H9 (cell line): ENCODE results near the gene DNAJB11. TPM values are rescaled to one million over a fixed set of nuclear protein-coding genes. Genes with fewer than 3 reads are reported as not detected.

ENCODE experiments used
- DNase-seq: peaks from one replicate; pipeline ENCODE4 v3.0.0-alpha.2; 2017
- H2AFZ ChIP-seq: one replicate; pipeline ENCODE4 v1.6.1; 2013; ENCODE audit warnings: mild to moderate bottlenecking, low read length, control low read depth, moderate library complexity
- H2AK5ac ChIP-seq: 2 replicates; pipeline ENCODE4 v1.6.1; 2013; ENCODE audit warnings: low read length, control low read depth, mixed read lengths; ENCODE audit not compliant: insufficient read length
- H2BK120ac ChIP-seq: one replicate; pipeline ENCODE4 v1.6.1; 2013; ENCODE audit warnings: low read depth, mild to moderate bottlenecking, low read length, control low read depth, inconsistent platforms; ENCODE audit not compliant: poor library complexity, severe bottlenecking
- H2BK12ac ChIP-seq: 2 replicates; pipeline ENCODE4 v1.6.1; 2013; ENCODE audit warnings: low read length, control low read depth, mixed read lengths, low read depth; ENCODE audit not compliant: insufficient read length
- H2BK15ac ChIP-seq: 2 replicates; pipeline ENCODE4 v1.6.1; 2013; ENCODE audit warnings: low read depth, low read length, control low read depth
- H2BK20ac ChIP-seq: one replicate; pipeline ENCODE4 v1.6.1; 2013; ENCODE audit warnings: low read depth, mild to moderate bottlenecking, low read length, control low read depth, inconsistent platforms; ENCODE audit not compliant: poor library complexity, severe bottlenecking
- H2BK5ac ChIP-seq: 2 replicates; pipeline ENCODE4 v1.6.1; 2013; ENCODE audit warnings: low read length, control low read depth, mixed read lengths; ENCODE audit not compliant: insufficient read length
- H3K14ac ChIP-seq: 2 replicates; pipeline ENCODE4 v1.6.1; 2013; ENCODE audit warnings: low read length, control low read depth; ENCODE audit not compliant: insufficient read depth
- H3K18ac ChIP-seq: 2 replicates; pipeline ENCODE4 v1.6.1; 2013; ENCODE audit warnings: low read depth, mild to moderate bottlenecking, mixed read lengths, low read length, control low read depth; ENCODE audit not compliant: insufficient read length
- H3K23ac ChIP-seq: 2 replicates; pipeline ENCODE4 v1.6.1; 2013; ENCODE audit warnings: low read length, control low read depth, mixed read lengths, low read depth; ENCODE audit not compliant: insufficient read length
- H3K23me2 ChIP-seq: 2 replicates; pipeline ENCODE4 v1.6.1; 2013; ENCODE audit warnings: low read depth, mild to moderate bottlenecking, mixed read lengths, low read length, control low read depth; ENCODE audit not compliant: insufficient read length, poor library complexity, severe bottlenecking
- H3K27ac ChIP-seq: 2 replicates; pipeline ENCODE4 v1.5.1; 2013; ENCODE audit warnings: low read length, control low read depth, mixed read lengths, low read depth; ENCODE audit not compliant: insufficient read length
- H3K27me3 ChIP-seq: 2 replicates; pipeline ENCODE4 v1.6.1; 2013; ENCODE audit warnings: low read length, control low read depth, inconsistent platforms; ENCODE audit not compliant: insufficient read depth
- H3K4ac ChIP-seq: 2 replicates; pipeline ENCODE4 v1.6.1; 2013; ENCODE audit warnings: low read depth, mild to moderate bottlenecking, control low read depth, inconsistent platforms, low read length, moderate library complexity
- H3K4me1 ChIP-seq: 2 replicates; pipeline ENCODE4 v1.6.1; 2013; ENCODE audit warnings: low read length, control low read depth, inconsistent platforms; ENCODE audit not compliant: insufficient read depth
- H3K4me2 ChIP-seq: 2 replicates; pipeline ENCODE4 v1.6.1; 2013; ENCODE audit warnings: low read length, control low read depth, mixed read lengths; ENCODE audit not compliant: insufficient read length, insufficient read depth
- H3K56ac ChIP-seq: 2 replicates; pipeline ENCODE4 v1.6.1; 2013; ENCODE audit warnings: low read depth, mild to moderate bottlenecking, mixed read lengths, low read length, control low read depth; ENCODE audit not compliant: insufficient read length
- H3K79me1 ChIP-seq: 2 replicates; pipeline ENCODE4 v1.6.1; 2013; ENCODE audit warnings: low read depth, mild to moderate bottlenecking, moderate library complexity, low read length, control low read depth, inconsistent platforms; ENCODE audit not compliant: insufficient read depth, poor library complexity, severe bottlenecking
- H3K79me2 ChIP-seq: 2 replicates; pipeline ENCODE4 v1.6.1; 2013; ENCODE audit warnings: low read length, control low read depth, inconsistent platforms; ENCODE audit not compliant: insufficient read depth
- H3K9ac ChIP-seq: 2 replicates; pipeline ENCODE4 v1.6.1; 2013; ENCODE audit warnings: low read length, control low read depth, mixed read lengths; ENCODE audit not compliant: insufficient read length; ENCODE audit errors: extremely low read depth
- H3K9me3 ChIP-seq: one replicate; pipeline ENCODE4 v1.6.1; 2013; ENCODE audit warnings: low read depth, low read length, inconsistent platforms; ENCODE audit not compliant: control insufficient read depth
- H3T11ph ChIP-seq: one replicate; pipeline ENCODE4 v1.6.1; 2013; ENCODE audit warnings: mild to moderate bottlenecking, low read length, control low read depth, inconsistent platforms
- H4K20me1 ChIP-seq: one replicate; pipeline ENCODE4 v1.6.1; 2013; ENCODE audit not compliant: control insufficient read depth, insufficient read length, insufficient read depth
- H4K5ac ChIP-seq: 2 replicates; pipeline ENCODE4 v1.6.1; 2013; ENCODE audit warnings: low read depth, mild to moderate bottlenecking, mixed read lengths, low read length, control low read depth; ENCODE audit not compliant: insufficient read length
- H4K8ac ChIP-seq: replicated peaks from 2 replicates; pipeline ENCODE4 v1.6.1; 2013; ENCODE audit warnings: low read length, control low read depth, mixed read lengths, low read depth; ENCODE audit not compliant: insufficient read length
- H4K91ac ChIP-seq: 2 replicates; pipeline ENCODE4 v1.6.1; 2013; ENCODE audit warnings: low read depth, mild to moderate bottlenecking, moderate library complexity, mixed read lengths, low read length, control low read depth; ENCODE audit not compliant: insufficient read length
- H3K27ac Mint-ChIP-seq, 3 experiments: 2 replicates in 2 of 3; 3 replicates in 1 of 3; pipeline ENCODE4 v1.8.0; 2020 to 2021; ENCODE audit warnings: mixed read lengths in 3 of 3, mild to moderate bottlenecking in 1 of 3, moderate library complexity in 1 of 3
- H3K27me3 Mint-ChIP-seq: 2 replicates; pipeline ENCODE4 v1.8.0; 2021; ENCODE audit warnings: low read depth, mild to moderate bottlenecking, moderate library complexity, mixed read lengths
- H3K36me3 Mint-ChIP-seq, 3 experiments: 2 replicates in 2 of 3; 3 replicates in 1 of 3; pipeline ENCODE4 v1.8.0; 2020 to 2021; ENCODE audit warnings: low read depth in 3 of 3, mixed read lengths in 3 of 3; ENCODE audit not compliant: insufficient read depth in 1 of 3
- H3K4me1 Mint-ChIP-seq, 2 experiments: 2 replicates each; pipeline ENCODE4 v1.8.0; 2020; ENCODE audit warnings: mixed read lengths in 2 of 2
- H3K4me3 Mint-ChIP-seq, 2 experiments: 2 replicates in 1 of 2; 3 replicates in 1 of 2; pipeline ENCODE4 v1.8.0; 2020 to 2021; ENCODE audit warnings: mild to moderate bottlenecking in 2 of 2, mixed read lengths in 2 of 2, moderate library complexity in 1 of 2
- H3K9me3 Mint-ChIP-seq, 2 experiments: 2 replicates in 1 of 2; 3 replicates in 1 of 2; pipeline ENCODE4 v1.8.0; 2020; ENCODE audit warnings: mild to moderate bottlenecking in 2 of 2, mixed read lengths in 2 of 2, moderate library complexity in 1 of 2
- WGBS: extraction: QIAGEN DNeasy Blood & Tissue Kit; methylation state at CpG from one replicate; pipeline ENCODE4 v1.1.7; 2013; ENCODE audit warnings: missing lambda C conversion rate, low lambda C conversion rate, mixed read lengths; ENCODE audit not compliant: insufficient read length; ENCODE audit errors: extremely low coverage; 5-methylcytosine and 5-hydroxymethylcytosine counted together
- total RNA-seq: library from RNA; stranded (reverse); gene quantifications from 2 replicates; pipeline ENCODE4 v1.2.1, GENCODE V29; 2021
- TF ChIP-seq, protein P1 (sequence below): fragments of 200-600 bp; sonication (generic); conservative IDR thresholded peaks from 3 replicates; pipeline ENCODE4 v1.8.0; 2021; ENCODE audit warnings: antibody characterized with exemption, mild to moderate bottlenecking

Gene DNAJB11
- total RNA-seq, 1 experiment from 2014 or later, result 61.2 TPM

DNA sequence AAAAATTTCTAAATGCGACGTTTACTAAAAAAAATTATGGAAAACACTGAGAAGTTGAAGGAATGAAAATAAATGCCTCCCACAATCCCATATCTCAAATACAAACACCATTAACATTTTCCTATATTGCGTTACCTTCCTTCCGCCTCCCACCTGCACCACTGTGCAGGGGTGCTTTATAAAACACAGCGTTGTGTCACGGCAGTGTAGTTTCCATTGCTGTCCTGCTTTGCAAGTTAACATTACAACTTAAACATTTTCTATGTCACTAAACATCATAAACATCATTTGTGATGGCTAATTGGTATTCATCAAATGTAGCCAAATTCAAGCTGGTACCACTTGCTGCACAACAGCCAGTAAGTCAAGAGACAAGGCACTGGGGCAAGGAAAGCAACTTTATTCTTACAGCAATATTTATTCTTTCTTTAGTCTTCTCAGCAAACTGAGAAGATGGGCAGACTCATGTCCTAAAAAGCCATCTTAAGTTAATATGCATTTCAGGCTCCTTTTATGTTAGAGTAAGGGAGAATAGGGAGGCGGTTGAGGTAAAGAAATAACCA, 57.4 kb downstream of the DNAJB11 start:
- Histone ChIP-seq H3T11ph (no peak overlapping the region), H3K27ac (no peak overlapping the region), H3K23me2 (no peaks in the 10 kb centered on the region), H4K5ac (no peak overlapping the region), H3K79me2 (no peaks in the 10 kb centered on the region), H3K9ac (no peak overlapping the region), H3K23ac (no peak overlapping the region), H3K27me3 (no peaks in the 10 kb centered on the region), H3K14ac (no peak overlapping the region), H2BK5ac (no peak overlapping the region), H2AFZ (no peak overlapping the region), H3K4ac (no peak overlapping the region), H4K91ac (no peak overlapping the region), H3K18ac (no peak overlapping the region), H2BK20ac (no peak overlapping the region), H4K8ac (no peak overlapping the region), H3K56ac (no peak overlapping the region), H3K79me1 (no peaks in the 10 kb centered on the region), H3K4me1 (no peaks in the 10 kb centered on the region; the same call in 1 of the 2 replicates), H2BK120ac (no peak overlapping the region), H2BK15ac (no peak overlapping the region), H2BK12ac (no peak overlapping the region), H4K20me1 (no peaks in the 10 kb centered on the region), H2AK5ac (no peak overlapping the region), H3K9me3 (no peaks in the 10 kb centered on the region), H3K4me2 (no peak overlapping the region)
- no CpG with 5 or more reads among the region's 7 CpGs for WGBS
- TF ChIP-seq, protein P1, sequence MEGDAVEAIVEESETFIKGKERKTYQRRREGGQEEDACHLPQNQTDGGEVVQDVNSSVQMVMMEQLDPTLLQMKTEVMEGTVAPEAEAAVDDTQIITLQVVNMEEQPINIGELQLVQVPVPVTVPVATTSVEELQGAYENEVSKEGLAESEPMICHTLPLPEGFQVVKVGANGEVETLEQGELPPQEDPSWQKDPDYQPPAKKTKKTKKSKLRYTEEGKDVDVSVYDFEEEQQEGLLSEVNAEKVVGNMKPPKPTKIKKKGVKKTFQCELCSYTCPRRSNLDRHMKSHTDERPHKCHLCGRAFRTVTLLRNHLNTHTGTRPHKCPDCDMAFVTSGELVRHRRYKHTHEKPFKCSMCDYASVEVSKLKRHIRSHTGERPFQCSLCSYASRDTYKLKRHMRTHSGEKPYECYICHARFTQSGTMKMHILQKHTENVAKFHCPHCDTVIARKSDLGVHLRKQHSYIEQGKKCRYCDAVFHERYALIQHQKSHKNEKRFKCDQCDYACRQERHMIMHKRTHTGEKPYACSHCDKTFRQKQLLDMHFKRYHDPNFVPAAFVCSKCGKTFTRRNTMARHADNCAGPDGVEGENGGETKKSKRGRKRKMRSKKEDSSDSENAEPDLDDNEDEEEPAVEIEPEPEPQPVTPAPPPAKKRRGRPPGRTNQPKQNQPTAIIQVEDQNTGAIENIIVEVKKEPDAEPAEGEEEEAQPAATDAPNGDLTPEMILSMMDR, result no peak
- Mint-ChIP-seq H3K36me3 (no peaks in the 10 kb centered on the region), H3K9me3 (no peaks in the 10 kb centered on the region), H3K4me3 (no peak overlapping the region), H3K27me3 (peaks cover 4% of the 10 kb centered on the region), H3K27ac (no peak overlapping the region; a peak in 1 of 7 replicates), H3K4me1 (peaks cover 6 to 7% of the 10 kb centered on the region in 2 experiments; a peak in 2 of 4 replicates)
- DNase-seq, result no peak
